Right kidney (tissue), 1 donor: Measurements from ENCODE around the gene ERCC2.

Experiments
- DNase-seq: peaks from one replicate; pipeline ENCODE4 v3.0.0-alpha.2; 2016

Gene ERCC2

DNA sequence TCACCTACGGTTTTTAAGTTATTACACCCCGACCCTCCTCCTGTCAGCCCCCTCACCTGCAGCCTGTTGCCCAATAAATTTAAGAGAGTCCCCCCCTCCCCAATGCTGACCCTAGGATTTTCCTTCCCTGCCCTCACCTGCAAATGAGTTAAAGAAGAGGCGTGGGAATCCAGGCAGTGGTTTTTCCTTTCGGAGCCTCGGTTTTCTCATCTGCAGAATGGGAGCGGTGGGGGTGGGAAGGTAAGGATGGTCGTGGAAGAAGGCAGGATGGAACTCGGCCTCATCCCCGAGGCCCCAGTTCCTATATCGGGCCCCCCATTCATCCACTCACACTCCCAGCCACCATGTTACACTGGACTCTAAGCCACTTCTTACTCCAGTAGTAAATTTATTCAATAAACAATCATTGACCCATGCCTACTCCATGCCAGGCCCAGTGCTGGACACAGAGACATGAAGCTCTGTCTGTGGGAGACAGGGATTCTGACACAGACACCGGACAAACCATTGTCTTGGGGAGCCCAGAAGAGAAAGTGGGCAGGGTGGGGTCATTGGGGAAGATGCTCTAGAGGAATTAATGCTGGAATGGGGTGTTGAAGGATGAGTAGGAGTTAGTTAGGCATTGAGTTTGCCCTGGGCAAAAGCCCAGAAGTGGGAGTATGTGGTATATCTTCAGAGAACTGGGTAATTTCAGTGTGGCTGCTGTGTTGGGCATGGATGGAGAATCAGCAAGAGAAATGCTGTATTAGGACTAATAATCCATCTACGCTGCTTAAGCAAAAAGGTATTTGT lies 66.9 kb downstream of the ERCC2 start:
- no peak for DNase-seq

DNA sequence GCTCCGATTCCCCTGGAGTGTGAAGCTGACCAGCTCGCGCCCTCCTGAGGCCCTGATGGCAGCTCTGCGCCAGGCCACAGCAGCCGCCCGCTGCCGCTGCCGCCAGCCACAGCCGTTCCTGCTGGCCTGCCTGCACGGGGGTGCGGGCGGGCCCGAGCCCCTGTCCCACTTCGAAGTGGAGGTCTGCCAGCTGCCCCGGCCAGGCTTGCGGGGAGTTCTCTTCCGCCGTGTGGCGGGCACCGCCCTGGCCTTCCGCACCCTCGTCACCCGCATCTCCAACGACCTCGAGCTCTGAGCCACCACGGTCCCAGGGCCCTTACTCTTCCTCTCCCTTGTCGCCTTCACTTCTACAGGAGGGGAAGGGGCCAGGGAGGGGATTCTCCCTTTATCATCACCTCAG lies 68.0 kb downstream of the ERCC2 start:
- DNase-seq, result no peak
